ENCODE results near the gene CMTM4. TPM values are rescaled to one million over a fixed set of nuclear protein-coding genes. Genes with fewer than 3 reads are reported as not detected.

Gene CMTM4
- total RNA-seq, 1 experiment from 2014 or later = 77.8 TPM

GRCh38 chr16:66622863-66623262, 73.7 kb downstream of the CMTM4 start:
- BruUV-seq (replicated peaks) = no TSS peak
- POLR2A ChIA-PET = no interaction called here

More at GRCh38 chr16:66622863-66623262, 73.7 kb downstream of the CMTM4 start:
- intact Hi-C loops (cut with micrococcal nuclease) = no loop called here
- H3K9ac ChIP-seq (ENCODE audit: low read length) = no peak overlapping the region
- peaks cover 14 to 26% of the 10 kb centered on the region in 2 experiments for H3K4me1 ChIP-seq (ENCODE audit: control insufficient read depth in 1 of 2, insufficient read depth in 2 of 2, low read length in 2 of 2)
- H3K27me3 ChIP-seq (ENCODE audit: insufficient read depth, low read length) = no peaks in the 10 kb centered on the region
- H3K36me3 ChIP-seq (ENCODE audit: control insufficient read depth in 1 of 2, insufficient read depth in 2 of 2, low read length in 2 of 2) = peaks cover 0 to 4% of the 10 kb centered on the region in 2 experiments; a peak in 1 of 4 replicates
- no peaks in the 10 kb centered on the region for H3K9me2 ChIP-seq (ENCODE audit: insufficient read depth)
- ATAC-seq = no peak
- H3K9me3 ChIP-seq (ENCODE audit: control insufficient read depth in 1 of 2, insufficient read depth in 1 of 2, low read depth in 1 of 2, low read length in 2 of 2) = no peaks in the 10 kb centered on the region
- no peaks in the 10 kb centered on the region for H4K20me1 ChIP-seq (ENCODE audit: insufficient read depth)
- DNase-seq (ENCODE audit: low read depth, low spot score) = no peak
- ChIA-PET RAD21 (ENCODE audit: low non-redundant PET in 1 of 2, low total read pairs in 2 of 2, uncharacterized antibody in 2 of 2, unreplicated experiment in 2 of 2) (no interaction called here), CTCF (no interaction called here)
- H3K27ac ChIP-seq (ENCODE audit: low read depth, low read length) = no peak overlapping the region
- no peak for TF ChIP-seq SP1 (IDR thresholded peaks at IDR 0.05; ENCODE audit: low read depth)
- no peak for TF ChIP-seq POLR2A (IDR thresholded peaks at IDR 0.05; ENCODE audit: borderline replicate concordance, extremely low read depth, insufficient read depth, insufficient read length)
- no peak for TF ChIP-seq MAX (IDR thresholded peaks at IDR 0.05)
- TF ChIP-seq ZNF274 (IDR thresholded peaks at IDR 0.05; ENCODE audit: low read depth, low read length) = no peak
- no peak for TF ChIP-seq REST (IDR thresholded peaks at IDR 0.05; ENCODE audit: low read depth)
- no peak for TF ChIP-seq EZH2 (IDR thresholded peaks at IDR 0.05)
- TF ChIP-seq ZBTB33 (IDR thresholded peaks at IDR 0.05; ENCODE audit: extremely low read depth, insufficient replicate concordance, low read length) = no peak
- TF ChIP-seq CEBPB (IDR thresholded peaks at IDR 0.05; ENCODE audit: low read depth) = no peak
- no peak for TF ChIP-seq YY1 (IDR thresholded peaks at IDR 0.05; ENCODE audit: extremely low read depth, insufficient replicate concordance, low read depth, low read length)
- no peak for TF ChIP-seq CBX3 (IDR thresholded peaks at IDR 0.05; ENCODE audit: low read depth)
- TF ChIP-seq EZH2phosphoT487 (IDR thresholded peaks at IDR 0.05; ENCODE audit: borderline replicate concordance) = no peak
- no peak for TF ChIP-seq ELF1 (IDR thresholded peaks at IDR 0.05; ENCODE audit: borderline replicate concordance, low read depth)
- TF ChIP-seq CTCF (IDR thresholded peaks at IDR 0.05 in 2 of 3, conservative IDR thresholded peaks at IDR 0.05 in 1 of 3; ENCODE audit: borderline replicate concordance in 1 of 3, insufficient read depth in 1 of 3, low read depth in 2 of 3, low read length in 2 of 3) = no peak
- TF ChIP-seq JUND (IDR thresholded peaks at IDR 0.05) = no peak
- no peak for TF ChIP-seq SRF (IDR thresholded peaks at IDR 0.05; ENCODE audit: low read depth)
- TF ChIP-seq POLR2AphosphoS5 (IDR thresholded peaks at IDR 0.05; ENCODE audit: low read depth, low read length) = no peak
- H3K79me2 ChIP-seq (ENCODE audit: insufficient read depth, low read length) = no peaks in the 10 kb centered on the region
- H2AFZ ChIP-seq (ENCODE audit: low read depth, low read length, poor library complexity, severe bottlenecking) = no peak overlapping the region
- no peak overlapping the region for H3K4me2 ChIP-seq (ENCODE audit: low read length)
- H3K4me3 ChIP-seq (replicated peaks in 1 of 2; ENCODE audit: low read depth in 1 of 2, low read length in 2 of 2) = no peak overlapping the region

Measured in HCT116 (cell line).